ENCODE results near the gene SLC16A14.
"Not testable (repeated sequence)": the region's sequence is repeated elsewhere in the genome, so short reads cannot be mapped to it uniquely, and the experiment has no call there.

SLC16A14 gene, protein sequence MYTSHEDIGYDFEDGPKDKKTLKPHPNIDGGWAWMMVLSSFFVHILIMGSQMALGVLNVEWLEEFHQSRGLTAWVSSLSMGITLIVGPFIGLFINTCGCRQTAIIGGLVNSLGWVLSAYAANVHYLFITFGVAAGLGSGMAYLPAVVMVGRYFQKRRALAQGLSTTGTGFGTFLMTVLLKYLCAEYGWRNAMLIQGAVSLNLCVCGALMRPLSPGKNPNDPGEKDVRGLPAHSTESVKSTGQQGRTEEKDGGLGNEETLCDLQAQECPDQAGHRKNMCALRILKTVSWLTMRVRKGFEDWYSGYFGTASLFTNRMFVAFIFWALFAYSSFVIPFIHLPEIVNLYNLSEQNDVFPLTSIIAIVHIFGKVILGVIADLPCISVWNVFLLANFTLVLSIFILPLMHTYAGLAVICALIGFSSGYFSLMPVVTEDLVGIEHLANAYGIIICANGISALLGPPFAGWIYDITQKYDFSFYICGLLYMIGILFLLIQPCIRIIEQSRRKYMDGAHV

DNA sequence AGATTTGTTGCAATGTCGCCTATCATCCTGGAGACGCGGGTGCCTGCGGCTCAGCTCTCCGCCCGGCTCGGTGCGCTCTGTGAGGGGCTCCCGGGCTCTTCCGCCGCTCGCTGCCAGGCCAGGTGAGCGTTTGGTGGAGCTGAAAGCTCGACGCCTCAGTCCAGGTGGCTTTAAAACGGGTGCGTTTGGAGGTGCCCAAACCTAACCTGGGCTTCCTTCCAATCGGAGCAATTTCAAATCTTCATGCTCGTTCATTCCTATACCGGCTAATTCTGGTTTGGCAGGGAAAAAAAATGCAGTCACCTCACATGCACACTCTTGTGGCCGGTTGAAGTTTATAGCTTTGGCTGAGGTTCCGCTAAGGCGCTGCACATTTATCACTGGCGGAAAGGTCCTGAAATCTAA, at the start of gene SLC16A14:
SLC16A14 (minus strand) TSS at position 274 of the 405 bp plus-strand sequence. CDS start 9,572 bp downstream, outside the sequence.
- peak in 19 of 56 donors; percentile 8 to 65 (median 36) for DNase-seq

DNA sequence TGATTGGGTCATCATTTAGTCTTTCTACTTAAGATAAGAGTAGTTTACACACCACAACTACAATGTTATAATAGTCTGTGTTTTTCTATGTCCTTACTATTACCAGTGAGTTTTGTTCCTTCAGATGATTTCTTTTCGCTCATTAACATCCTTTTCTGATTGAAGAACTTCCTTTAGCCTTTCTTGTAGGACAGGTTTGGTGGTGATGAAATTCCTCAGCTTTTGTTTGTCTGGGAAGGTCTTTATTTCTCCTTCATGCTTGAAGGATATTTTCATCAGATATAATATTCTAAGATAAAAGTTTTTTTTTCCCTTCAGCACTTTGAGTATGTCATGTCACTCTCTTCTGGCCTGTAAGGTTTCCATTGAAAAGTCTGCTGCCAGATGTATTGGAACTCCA, 38.0 kb upstream of the SLC16A14 start:
- DNase-seq = no peak

DNA sequence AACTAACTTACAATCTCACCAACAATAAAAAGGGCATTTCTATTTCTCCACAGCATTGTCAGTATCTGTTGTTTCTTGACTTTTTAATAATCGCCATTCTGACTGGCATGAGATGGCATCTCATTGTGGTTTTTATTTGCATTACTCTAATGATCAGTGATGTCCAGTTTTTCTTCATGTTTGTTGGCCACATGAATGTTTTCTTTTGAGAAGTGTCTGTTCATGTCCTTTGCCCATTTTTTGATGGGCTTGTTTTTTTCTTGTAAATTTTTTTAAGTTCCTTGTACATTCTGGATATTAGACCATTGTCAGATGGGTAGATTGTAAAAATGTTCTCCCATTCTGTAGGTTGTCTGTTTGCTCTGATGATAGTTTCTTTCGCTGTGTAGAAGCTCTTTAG, 33.2 kb upstream of the SLC16A14 start:
- DNase-seq = not testable (repeated sequence)

DNA sequence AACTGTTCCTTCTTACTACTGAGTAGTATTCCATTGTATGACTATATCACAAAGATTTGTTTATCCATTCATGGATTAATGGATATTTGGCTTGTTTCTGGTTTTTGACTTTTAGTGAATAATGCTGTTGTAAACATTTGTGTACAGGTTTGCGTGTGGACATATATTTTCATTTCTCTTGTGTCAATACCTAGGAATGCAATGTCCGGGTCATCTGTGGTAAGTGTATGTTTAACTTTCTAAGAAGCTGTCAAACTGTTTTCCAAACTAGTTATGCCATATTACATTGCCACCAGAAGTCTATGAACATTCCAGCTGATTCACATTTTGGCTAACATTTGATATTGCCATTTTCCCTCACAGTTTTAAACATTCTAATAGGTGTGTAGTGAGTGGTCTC, 29.1 kb upstream of the SLC16A14 start:
- no peak for DNase-seq

DNA sequence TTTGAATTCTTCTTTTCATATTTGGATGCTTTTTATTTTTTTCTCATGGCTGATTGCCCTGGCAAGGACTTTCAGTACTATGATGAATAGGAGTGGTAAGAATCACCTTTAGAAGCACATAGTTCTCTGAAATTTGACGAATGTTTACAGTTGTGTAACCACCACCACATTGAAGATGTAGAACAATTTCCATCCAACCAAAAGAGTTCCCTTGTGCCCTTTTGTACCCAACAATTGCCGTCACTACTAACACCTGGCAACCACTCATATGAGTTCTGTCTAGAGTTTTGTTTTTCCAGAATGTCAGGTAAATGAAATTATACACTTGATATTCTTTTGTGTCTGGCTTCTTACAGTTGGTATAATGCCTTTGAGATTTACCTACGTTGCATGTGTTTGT, 28.7 kb upstream of the SLC16A14 start:
- no peak for DNase-seq

DNA sequence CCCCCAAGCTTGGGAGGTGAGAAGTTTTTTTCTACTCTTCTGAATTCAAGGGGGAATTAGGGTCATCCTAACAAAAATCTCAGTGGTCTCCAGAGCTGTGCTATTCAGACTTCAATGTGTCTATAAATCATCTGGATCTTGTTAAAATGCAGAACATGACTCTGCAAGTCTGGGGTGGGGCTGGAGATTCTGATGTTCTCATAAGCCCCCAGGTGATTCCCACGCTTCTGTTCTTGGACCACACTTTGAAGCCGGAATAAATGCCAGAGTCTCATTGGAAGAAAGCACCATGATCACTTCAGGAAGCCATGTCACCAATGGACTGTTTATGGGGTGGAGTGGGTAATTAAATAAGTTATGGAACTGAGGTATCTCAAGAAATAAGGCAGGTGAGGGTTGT, 22.2 kb upstream of the SLC16A14 start:
- DNase-seq = no peak

DNA sequence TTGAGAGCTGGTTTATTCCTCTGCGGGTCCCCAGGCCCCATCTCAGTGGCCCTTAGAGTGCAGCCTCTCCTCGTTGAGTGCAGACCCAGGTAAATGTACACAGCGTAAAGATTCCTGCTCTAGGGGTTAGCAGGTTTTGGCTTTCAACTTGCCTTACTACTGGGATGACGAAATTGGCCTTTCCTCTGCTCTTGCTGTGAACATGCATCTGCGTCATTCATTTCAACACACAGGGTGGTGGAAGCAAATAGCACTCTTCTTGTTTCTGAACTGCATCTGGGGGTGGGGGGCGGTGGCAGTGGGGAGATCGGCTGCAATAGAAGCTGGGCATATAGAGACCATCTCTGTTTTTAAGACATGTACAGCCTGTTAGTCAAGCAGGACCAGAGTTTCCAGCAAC, 16.5 kb upstream of the SLC16A14 start:
- DNase-seq = no peak

DNA sequence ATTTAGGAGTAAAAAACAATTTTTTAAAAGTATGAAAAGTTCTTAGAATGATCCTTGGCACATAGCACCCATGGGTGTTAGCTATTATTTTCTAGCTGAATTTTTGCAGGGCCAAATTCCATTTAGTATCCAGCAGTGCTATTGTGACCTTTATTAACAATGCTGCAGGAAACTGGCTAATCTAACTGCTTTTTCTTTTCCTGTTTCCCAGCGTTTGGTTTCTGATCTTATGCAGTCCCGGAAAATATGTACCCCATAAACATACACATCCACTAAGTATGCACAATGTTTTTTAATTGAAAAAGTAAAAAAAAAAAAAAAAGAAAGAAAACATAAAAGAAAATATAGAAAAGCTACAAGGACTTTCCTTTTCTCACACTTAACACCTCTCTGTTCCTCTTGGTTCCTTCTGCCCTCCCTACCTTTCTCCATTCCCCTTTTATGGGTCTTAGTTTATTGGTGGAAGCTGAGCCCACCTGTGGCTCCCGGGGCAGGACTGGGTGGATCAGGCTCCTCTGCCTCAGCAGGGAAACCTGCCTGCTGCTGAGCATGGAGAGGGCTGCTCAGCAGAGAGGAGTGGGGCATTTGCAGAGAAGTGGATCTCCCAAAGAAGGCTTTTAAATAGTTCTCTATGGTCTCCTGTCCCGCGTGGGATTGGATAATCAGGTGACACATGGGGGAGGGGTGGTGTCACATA, 9.3 kb upstream of the SLC16A14 start:
- no peak for DNase-seq

DNA sequence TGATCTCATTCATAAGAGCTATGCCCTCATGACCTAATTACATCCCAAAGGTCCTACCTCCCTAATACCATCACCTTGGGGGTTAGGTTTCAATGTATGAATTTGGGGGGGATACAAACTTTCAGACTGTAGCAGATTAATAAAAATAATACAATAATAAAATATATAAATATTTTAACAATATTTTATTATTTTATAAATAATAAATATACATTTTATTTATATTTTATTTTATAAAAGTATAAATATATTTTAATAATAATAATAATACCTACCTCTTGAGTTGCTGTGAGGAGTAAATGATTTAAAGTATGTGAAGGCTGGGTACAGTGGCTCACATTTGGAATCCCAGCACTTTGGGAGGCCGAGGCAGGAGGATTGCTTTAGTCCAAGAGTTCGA, 8.1 kb upstream of the SLC16A14 start:
- no peak for DNase-seq

DNA sequence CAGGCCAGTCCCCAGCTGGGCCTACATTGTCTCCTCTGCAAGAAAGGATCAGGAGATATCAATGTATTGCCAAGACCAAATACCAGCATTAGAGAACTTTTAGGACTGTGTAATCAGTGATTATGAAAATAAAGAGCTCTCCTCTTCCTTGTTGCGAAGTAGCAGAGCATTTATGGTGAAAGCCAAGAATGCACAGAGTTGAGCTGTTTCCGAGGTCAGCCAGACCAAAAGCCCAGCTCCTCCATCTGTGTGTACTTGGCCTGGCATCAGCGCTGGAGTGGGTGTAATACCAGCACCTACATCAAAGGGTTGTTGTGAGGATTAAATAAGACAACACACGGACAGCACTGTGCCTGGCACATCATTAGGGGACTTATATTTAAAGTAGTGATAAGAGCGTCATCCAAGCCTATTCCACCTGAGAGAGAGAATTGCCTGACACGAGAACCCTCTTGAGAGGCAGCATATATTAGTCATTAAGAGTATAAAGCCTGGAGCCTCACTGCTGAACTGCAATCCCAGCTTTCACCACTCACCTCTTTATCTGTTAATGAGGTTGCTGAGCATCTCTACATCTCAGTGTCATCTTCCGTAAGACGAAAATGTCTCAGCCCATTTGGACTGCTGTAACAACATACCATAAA, 7.4 kb upstream of the SLC16A14 start:
- DNase-seq = no peak

DNA sequence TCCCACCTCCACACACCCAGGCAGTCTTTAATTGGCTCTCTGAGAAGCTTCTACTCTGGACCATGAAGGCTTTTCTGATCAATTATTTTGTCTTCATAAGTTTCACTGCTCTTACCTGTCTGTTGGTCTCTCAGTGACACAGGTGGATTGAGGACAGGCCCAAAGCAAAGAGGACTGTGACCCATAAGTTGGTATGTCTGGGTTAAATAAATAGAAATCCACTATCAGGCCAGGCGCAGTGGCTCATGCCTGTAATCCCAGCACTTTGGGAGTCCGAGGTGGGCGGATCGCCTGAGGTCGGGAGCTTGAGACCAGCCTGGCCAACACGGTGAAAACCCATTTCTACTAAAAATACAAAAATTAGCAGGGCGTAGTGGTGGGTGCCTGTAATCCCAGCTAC, 2.7 kb upstream of the SLC16A14 start:
- no peak for DNase-seq

DNA sequence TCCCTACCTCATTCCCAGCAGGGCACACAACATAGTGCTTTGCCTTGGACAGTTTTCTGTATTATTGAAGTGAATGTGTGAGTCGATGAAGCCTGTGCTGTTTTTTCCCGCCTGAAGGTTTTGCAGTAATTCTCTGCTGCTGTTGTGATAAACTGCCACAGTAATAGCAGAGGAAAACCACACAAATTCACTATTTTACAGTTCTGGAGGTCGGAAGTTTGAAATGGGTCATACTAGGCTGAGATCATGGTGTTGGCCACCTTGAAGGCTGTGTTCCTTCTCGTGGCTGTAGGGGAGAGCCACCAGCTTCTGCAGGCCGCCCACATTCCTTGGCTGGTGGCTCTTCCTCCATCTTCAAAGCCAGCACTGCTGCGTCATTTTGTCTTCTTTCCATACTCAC, 678 bp upstream of the SLC16A14 start:
- no peak for DNase-seq

DNA sequence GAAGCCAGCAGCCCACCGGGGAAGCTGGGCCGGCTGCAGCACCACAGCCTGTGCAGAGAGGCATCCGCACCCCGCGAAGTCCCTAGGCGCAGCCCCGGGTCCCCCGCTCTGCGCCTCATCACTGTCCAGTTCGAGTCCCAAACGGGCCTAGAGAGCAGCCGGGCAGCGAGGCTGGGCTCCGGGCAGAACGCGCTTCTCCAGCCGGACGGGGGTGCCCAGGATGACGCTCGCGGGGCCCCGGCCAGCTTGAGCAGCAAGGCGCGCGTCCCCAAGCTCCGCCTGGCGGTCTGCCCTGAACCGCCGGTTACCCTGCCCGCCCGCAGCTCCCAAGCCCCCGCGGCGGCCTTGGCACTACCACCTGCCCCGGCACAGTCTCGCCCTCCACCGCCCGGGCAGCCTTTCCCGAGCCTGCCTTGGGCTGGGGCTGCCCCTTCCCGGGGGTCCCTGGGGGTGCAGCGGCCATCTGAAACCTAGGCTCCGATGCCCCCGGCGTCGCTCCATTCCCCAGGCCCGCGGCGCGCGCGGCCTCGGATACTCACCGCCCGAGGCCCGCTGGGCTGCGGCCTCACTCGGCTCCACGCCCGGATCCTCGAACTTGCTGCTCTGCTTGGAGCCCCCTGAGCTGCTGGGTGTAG, 591 bp downstream of the SLC16A14 start:
- DNase-seq = peak in 45 of 56 donors; percentile 7 to 72 (median 38)

DNA sequence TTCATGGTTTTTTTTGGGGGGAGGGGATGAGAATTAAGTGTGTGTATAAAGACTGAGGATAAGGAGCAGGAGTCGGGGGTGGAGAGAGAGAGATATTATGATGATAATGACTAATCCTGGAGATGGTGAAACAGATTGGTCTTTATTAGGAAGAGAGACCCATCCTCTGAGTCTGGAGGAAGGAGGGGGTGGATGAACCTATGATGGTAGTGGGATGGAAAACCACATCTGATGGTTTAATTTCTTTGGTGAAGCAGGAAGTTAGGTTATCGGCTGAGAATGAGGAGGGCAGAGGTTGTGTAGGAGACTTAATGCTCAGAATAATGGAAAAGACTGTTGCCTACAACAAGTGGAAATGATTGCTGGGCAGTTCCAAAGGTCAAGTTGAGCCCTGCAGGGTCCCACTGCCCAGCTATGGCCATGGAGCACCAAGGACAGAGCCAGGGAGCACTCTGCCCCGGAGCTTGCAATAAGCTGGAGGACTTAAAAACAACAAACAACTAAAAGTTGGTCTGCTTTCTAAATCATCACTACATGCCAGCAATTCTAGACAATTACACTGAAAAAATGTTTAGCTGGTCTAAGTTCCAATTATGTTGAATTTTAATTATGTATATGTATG, 7.9 kb downstream of the SLC16A14 start:
- DNase-seq = no peak

DNA sequence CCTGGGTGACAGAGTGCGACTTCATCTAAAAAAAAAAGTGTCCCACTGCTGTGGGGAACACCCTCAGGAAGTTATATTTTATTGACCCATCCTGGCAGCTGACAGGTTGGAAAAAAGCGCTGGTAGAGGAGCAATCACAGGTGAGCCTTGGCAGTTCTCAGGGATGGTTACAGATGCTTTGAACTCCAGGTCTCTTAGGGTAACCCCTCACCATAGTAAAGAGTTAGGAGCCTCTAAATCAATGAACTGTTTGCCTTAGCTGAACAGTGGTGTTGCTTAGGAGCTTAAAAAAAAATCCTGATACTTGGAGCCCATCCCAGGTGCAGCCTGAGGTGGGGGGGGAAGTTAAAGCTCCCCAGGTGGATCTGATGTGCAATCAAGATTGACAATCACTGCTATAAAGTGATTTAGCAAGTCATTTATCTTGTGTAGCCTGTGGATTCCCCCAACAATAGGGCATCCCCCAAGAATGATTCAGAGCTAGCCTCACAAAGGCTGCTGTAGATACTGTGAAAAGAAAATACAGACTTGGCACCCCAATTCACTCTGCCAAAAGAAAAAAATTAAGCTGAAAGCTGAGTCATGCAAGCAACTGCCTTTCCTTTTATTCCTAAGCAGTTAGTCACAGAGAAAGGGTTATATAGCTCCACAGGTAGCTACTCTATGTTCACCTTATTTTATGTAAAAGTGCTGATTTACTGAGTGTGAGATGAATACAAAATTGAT, 14.8 kb downstream of the SLC16A14 start:
- peak in 3 of 56 donors; percentile 6 to 10 (median 6) for DNase-seq

DNA sequence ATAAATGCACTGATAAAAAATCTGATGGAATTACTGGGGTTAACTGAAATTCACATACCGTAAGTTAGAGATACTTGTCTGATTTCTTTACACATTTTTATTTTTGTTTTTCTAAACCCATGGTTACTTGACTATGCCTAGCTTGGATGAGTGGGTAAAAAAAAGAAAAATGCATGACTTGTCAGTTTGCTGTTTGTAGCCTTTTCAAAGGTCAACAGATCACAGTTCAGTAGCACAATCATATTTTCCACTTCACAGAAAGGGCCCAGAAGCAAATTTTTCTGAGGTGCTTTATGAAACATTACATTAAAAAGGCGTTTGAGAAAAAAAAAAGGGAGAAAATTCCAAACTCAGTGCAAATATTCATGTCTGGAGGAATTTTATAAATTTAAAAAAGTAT, 16.4 kb downstream of the SLC16A14 start:
- no peak for DNase-seq

DNA sequence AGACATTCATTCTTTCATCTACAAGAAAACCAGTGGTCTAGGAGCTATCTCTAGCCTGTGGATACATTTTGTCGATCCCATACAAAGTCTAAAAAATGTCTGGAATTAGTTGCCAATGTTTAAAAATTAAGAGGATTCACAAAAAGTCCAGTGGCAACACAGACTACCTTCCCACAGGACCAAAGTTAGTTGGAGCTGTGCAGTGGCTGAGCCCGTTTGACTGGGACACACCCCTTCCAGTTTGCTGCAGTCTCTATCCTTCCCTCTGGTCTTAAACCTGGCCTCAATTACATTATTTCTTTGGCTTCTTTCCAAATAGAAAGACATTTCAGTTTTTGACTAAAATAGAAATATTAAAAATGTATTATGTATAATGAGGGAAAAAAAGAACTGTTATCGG, 18.6 kb downstream of the SLC16A14 start:
- DNase-seq = no peak

DNA sequence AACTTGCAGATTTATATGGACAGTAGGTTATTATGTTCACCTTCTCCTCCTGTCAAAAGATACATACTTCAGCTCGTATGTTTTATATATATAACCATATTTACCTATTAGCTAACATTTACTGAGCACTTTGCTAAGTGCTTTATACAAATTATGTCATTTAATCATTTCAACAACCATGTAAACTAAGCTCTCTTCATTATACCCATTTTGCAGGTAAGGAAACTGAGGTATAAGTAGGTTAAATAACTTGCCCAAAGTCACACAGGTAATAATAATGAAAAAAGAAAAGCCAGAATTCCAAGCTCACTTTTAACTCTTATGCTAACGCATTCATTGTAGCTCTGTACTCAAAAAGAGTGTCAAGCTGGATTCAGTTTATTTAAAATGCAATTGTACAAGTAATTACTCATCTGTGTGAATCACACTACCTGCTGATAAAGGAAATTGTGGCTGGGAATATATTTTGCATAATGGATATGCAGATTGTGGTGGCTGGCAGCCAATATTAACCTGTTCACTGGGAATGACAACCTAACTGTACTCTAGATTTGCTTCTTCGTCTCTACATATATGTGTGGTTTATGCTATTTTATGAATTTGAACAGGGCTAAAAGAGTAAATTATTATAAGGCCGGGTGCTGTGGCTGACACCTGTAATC, 20.6 kb downstream of the SLC16A14 start:
- peak in 1 of 56 donors; percentile 1 for DNase-seq

DNA sequence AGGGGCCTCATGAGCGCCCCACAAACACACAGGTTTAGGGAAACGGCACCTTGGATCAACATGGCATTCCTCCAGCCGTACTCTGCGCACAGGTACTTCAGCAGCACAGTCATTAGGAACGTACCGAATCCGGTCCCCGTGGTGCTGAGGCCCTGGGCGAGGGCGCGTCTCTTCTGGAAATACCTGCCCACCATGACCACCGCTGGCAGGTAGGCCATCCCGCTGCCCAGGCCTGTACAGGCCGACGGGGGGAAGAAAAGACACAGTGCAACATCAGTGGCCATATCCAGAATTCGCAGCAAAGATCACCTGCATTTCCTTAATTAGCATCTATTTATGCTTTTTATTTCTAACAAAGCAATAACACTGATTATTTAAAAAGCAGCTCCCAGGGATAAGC, 22.2 kb downstream of the SLC16A14 start:
- no peak for DNase-seq

DNA sequence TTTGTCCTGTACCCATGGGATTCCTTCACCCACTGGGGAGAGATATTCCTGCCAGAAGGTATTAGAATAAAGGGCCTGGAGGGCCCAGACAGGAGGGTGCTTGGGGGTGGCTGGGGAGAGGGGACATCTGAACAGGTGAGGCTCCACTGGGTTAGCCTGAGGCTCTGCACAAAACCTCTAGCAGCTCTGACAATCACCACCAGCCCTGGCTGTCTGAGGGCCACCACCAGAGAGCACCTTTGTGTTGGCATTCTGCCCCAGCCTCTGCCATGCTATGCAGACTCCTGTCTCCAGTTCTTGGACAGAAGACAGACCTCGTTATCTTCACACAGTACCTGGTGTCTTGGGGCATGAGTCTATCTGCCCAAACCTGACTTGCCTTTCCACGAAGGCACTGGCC, 25.3 kb downstream of the SLC16A14 start:
- no peak for DNase-seq

Measured in amygdala (tissue), 56 donors.